Ectodermal cell (in vitro differentiated cells): ENCODE data around the gene TUT7. TPM values are rescaled to one million over a fixed set of nuclear protein-coding genes. Genes with fewer than 3 reads are reported as not detected.
"Not testable (repeated sequence)": the region's sequence is repeated elsewhere in the genome, so short reads cannot be mapped to it uniquely, and the experiment has no call there.

Experiments used
- H3K27ac ChIP-seq: 2 replicates; pipeline ENCODE4 v1.7.0; 2013; ENCODE audit warnings: mild to moderate bottlenecking, low read depth, low read length; ENCODE audit not compliant: insufficient read depth, poor library complexity, severe bottlenecking
- H3K27me3 ChIP-seq: 2 replicates; pipeline ENCODE4 v1.7.0; 2013; ENCODE audit warnings: mild to moderate bottlenecking, low read length; ENCODE audit not compliant: insufficient read depth, control insufficient read depth, poor library complexity, severe bottlenecking
- H3K36me3 ChIP-seq: one replicate; pipeline ENCODE4 v1.7.0; 2013; ENCODE audit warnings: low read length; ENCODE audit not compliant: control insufficient read depth, insufficient read depth
- H3K4me1 ChIP-seq: one replicate; pipeline ENCODE4 v1.7.0; 2013; ENCODE audit warnings: low read length; ENCODE audit not compliant: control insufficient read depth, insufficient read depth
- H3K4me3 ChIP-seq: 2 replicates; pipeline ENCODE4 v1.7.0; 2013; ENCODE audit warnings: low read depth, low read length, control low read depth; ENCODE audit not compliant: insufficient read depth
- H3K9me3 ChIP-seq: 2 replicates; pipeline ENCODE4 v1.7.0; 2013; ENCODE audit warnings: mild to moderate bottlenecking, low read length, moderate library complexity; ENCODE audit not compliant: control insufficient read depth
- WGBS, 2 experiments: methylation state at CpG; one replicate each; pipeline ENCODE4 v1.1.7; 2013; ENCODE audit warnings: missing lambda C conversion rate in 2 of 2; 5-methylcytosine and 5-hydroxymethylcytosine counted together
- polyA plus RNA-seq, 4 experiments: library from polyadenylated mRNA; stranded (reverse); fragments of 50-300 nt; gene quantifications; one replicate each; pipeline ENCODE4 v1.2.3, GENCODE V29; 2013

Gene TUT7, protein sequence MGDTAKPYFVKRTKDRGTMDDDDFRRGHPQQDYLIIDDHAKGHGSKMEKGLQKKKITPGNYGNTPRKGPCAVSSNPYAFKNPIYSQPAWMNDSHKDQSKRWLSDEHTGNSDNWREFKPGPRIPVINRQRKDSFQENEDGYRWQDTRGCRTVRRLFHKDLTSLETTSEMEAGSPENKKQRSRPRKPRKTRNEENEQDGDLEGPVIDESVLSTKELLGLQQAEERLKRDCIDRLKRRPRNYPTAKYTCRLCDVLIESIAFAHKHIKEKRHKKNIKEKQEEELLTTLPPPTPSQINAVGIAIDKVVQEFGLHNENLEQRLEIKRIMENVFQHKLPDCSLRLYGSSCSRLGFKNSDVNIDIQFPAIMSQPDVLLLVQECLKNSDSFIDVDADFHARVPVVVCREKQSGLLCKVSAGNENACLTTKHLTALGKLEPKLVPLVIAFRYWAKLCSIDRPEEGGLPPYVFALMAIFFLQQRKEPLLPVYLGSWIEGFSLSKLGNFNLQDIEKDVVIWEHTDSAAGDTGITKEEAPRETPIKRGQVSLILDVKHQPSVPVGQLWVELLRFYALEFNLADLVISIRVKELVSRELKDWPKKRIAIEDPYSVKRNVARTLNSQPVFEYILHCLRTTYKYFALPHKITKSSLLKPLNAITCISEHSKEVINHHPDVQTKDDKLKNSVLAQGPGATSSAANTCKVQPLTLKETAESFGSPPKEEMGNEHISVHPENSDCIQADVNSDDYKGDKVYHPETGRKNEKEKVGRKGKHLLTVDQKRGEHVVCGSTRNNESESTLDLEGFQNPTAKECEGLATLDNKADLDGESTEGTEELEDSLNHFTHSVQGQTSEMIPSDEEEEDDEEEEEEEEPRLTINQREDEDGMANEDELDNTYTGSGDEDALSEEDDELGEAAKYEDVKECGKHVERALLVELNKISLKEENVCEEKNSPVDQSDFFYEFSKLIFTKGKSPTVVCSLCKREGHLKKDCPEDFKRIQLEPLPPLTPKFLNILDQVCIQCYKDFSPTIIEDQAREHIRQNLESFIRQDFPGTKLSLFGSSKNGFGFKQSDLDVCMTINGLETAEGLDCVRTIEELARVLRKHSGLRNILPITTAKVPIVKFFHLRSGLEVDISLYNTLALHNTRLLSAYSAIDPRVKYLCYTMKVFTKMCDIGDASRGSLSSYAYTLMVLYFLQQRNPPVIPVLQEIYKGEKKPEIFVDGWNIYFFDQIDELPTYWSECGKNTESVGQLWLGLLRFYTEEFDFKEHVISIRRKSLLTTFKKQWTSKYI (N-terminal part only)
- polyA plus RNA-seq (2013, experiment 1 of 4): 16.8 TPM
- 15.6 TPM for polyA plus RNA-seq (2013, experiment 2 of 4)
- 15.7 TPM for polyA plus RNA-seq (2013, experiment 3 of 4)
- polyA plus RNA-seq (2013, experiment 4 of 4): 14.5 TPM

DNA sequence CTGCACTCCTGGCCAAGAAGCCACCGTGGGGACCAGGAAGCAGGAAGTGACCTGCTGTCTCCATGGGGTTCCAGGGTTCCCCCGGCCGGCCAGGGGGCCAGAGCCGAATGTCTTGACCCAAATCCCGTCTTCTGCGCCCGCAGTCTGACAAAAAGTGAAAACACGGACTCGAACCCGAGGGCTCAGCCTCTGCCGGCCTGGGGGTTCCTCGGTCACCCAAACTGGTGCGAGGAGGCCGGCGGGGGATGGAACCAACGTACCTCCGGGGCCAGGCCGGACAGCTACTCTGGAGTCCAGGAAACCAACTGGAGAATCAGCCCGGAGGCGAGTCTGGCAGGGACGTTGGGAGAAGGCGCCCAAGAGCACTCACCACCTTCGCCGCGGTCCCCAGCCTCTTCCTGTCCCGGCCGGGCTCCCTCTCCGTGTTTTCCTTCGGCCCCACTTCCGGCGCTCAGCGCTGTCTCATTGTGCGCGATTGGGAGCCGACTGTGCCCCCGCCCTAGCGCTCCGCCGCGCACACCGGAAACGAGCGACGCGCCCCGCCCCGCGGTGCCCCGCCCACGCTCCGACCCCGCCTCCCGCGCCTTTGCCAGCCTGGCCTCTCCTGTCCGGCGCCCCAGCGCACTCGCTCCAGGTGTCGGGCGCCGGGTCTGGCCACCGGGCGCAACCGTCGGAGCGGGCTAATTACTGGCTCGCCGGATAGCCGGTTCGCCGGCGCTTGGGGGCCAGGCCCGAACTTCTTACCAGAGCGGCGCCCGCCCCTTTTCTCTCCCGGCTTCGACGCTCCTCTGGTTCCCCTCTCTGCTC lies at the start of gene TUT7:
TSS of gene TUT7 (minus strand) at position 400 of the 807 bp plus-strand sequence. CDS start 1,211 bp downstream, outside the sequence.
- Histone ChIP-seq H3K36me3 (no peaks in the 10 kb centered on the region), H3K27ac (peak within 1 kb of the TSS; percentile 81)
- 0% methylated on average over 79 of the region's 79 CpGs for WGBS, 2 experiments

DNA sequence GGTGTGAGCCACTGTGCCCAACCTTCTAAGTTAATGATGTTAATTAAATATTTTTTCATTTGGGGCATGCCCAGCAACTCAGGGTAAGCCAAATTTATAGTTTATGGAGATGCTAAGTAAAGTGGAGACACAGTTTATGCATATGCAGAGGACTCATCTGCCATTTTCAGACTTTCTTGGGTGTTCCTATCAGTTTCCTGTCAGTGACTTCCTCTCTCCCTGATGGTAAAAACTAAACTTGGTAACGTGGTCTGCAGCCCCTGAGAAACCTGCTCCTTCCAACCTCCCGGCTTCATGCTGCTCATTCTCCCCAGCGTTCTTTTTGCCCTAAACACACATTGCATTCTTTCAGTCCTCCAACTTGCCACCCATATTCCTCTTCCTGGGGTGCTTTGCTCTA lies 48.4 kb upstream of the TUT7 start:
- WGBS, 2 experiments: 76 to 80% methylated on average over 3 of the region's 3 CpGs

More for the DNA sequence above, at the start of gene TUT7:
- no peaks in the 10 kb centered on the region for H3K4me1 ChIP-seq
- H3K27me3 ChIP-seq: peaks cover 13% of the 10 kb centered on the region
- no peaks in the 10 kb centered on the region for H3K9me3 ChIP-seq
- H3K4me3 ChIP-seq: peak within 1 kb of the TSS; percentile 78

DNA sequence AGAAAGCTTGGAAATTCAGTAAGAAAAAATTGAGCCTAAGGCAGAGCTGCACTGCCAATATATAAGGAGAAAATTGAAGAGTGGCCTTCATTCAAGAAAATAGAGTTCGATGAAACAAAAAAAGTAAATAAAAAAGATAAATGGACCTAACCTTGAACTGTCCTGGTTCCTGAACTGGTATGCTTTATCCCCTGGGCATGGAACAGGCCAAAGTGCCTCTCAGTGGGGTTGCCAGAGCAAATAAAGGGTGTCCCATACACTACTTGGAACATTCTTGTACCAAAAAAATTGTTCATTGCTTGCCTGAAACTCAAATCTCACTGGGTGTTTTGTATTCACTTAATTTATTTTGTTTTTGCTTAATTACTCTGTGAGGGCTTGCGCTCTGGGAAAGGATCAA lies 42.2 kb upstream of the TUT7 start:
- H3K27me3 ChIP-seq: no peaks in the 10 kb centered on the region
- H3K9me3 ChIP-seq: no peaks in the 10 kb centered on the region
- no peak overlapping the region for H3K27ac ChIP-seq
- H3K36me3 ChIP-seq: no peaks in the 10 kb centered on the region
- 88 to 98% methylated on average over 2 of the region's 2 CpGs for WGBS, 2 experiments
- H3K4me1 ChIP-seq: no peaks in the 10 kb centered on the region
- no peak overlapping the region for H3K4me3 ChIP-seq

More for the DNA sequence above, 48.4 kb upstream of the TUT7 start:
- Histone ChIP-seq H3K4me1 (no peaks in the 10 kb centered on the region), H3K36me3 (no peaks in the 10 kb centered on the region), H3K9me3 (no peaks in the 10 kb centered on the region), H3K27ac (no peak overlapping the region), H3K27me3 (peaks cover 7% of the 10 kb centered on the region), H3K4me3 (no peak overlapping the region)

DNA sequence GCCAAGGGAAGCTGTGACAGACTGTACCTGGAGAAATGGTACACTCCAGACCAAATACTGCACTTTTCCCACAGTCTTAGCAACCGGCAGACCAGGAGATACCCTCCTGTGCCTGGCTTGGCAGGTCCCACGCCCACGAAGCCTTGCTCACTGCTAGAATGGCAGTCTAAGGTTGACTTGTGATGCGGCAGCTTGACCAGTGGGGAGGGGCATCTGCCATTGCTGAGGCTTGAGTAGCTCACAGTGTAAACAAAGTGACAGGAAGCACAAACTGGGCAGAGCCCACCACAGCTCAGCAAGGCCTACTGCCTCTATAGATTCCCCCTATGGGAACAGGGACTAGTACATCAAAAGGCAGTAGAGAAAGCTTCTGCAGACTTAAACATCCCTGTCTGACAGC lies 36.0 kb upstream of the TUT7 start:
- H3K27ac ChIP-seq, H3K4me3 ChIP-seq, H3K36me3 ChIP-seq, H3K9me3 ChIP-seq, H3K4me1 ChIP-seq, H3K27me3 ChIP-seq: not testable (repeated sequence)
- WGBS, 2 experiments: 80 to 85% methylated on average over 4 of the region's 4 CpGs

DNA sequence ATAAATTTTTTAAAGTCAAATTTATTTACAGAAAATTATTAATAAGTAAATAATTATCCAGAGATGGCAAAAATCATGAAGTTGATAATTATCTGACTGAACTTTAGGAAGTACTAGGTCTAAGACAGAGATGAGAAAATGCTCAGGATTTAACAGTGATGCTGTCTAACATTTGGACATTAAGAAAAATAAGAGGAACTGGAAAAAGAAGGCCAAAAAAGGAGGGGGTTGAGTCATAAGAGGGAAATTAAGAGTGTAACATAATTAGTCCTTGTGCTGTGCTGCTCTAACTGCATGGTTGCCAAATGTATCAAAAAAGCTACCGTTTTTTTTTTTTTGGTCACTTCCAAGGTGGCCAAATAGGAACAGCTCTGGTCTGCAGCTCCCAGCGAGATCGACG lies 35.4 kb upstream of the TUT7 start:
- Histone ChIP-seq H3K27me3 (no peaks in the 10 kb centered on the region), H3K9me3 (no peaks in the 10 kb centered on the region), H3K4me1 (peaks cover 6% of the 10 kb centered on the region), H3K4me3 (no peak overlapping the region), H3K27ac (no peak overlapping the region), H3K36me3 (no peaks in the 10 kb centered on the region)
- WGBS, 2 experiments: 95 to 99% methylated on average over 4 of the region's 4 CpGs

DNA sequence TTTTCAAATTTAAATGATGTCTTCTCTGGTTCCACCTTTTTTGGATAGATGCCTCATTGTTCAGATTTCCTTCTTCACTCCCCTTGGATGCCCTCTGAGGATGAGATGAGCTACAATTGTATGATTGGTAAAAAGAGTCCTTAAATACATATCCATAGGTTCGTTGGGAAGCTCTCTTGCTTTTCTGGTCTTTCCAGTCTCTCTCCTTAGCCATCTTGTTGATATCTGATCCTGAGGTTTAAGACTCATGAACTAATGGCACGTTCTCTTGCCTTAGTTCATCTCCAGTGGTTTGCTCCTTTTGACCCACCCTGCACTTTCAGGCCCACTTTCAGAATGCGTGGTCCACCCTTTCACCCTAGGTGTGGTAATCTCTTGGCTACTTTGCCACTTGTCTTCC lies 33.2 kb upstream of the TUT7 start:
- H3K4me1 ChIP-seq: peaks cover 6% of the 10 kb centered on the region
- H3K9me3 ChIP-seq: no peaks in the 10 kb centered on the region
- no peaks in the 10 kb centered on the region for H3K36me3 ChIP-seq
- WGBS, 2 experiments: 88 to 91% methylated on average over 3 of the region's 3 CpGs
- H3K4me3 ChIP-seq: no peak overlapping the region
- H3K27me3 ChIP-seq: no peaks in the 10 kb centered on the region
- H3K27ac ChIP-seq: no peak overlapping the region

DNA sequence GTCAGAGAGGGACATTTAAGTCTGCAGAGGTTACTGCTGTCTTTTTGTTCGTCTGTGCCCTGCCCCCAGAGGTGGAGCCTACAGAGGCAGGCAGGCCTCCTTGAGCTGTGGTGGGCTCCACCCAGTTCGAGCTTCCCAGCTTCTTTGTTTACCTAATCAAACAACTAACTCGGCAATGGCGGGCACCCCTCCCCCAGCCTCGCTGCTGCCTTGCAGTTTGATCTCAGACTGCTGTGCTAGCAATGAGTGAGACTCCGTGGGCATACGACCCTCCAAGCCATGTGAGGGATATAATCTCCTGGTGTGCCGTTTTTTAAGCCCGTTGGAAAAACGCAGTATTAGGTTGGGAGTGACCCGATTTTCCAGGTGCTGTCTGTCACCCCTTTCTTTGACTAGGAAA lies 28.8 kb upstream of the TUT7 start:
- H3K4me3 ChIP-seq, H3K4me1 ChIP-seq, H3K27ac ChIP-seq, H3K36me3 ChIP-seq, H3K27me3 ChIP-seq, H3K9me3 ChIP-seq: not testable (repeated sequence)
- 90 to 96% methylated on average over 11 of the region's 11 CpGs for whole genome bisulfite sequencing, 2 experiments

DNA sequence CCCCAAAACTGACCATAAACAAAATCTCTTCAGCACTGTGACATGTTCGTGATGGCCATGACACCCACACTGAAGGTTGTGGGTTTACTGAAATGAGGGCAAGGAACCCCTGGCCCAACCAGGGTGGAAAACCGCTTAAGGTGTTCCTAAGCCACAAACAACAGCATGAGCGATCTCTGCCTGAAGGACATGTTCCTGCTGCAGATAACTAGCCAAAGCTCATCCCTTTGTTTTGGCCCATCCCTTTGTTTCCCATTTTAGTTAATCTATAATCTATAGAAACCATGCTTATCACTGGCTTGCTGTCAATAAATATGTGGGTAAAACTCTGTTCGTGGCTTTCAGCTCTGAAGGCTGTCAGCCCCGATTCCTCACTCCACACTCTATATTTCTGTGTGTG lies 21.8 kb upstream of the TUT7 start:
- Histone ChIP-seq H3K4me1 (no peaks in the 10 kb centered on the region), H3K27ac (no peak overlapping the region), H3K27me3 (no peaks in the 10 kb centered on the region), H3K9me3 (no peaks in the 10 kb centered on the region), H3K4me3 (no peak overlapping the region), H3K36me3 (no peaks in the 10 kb centered on the region)
- WGBS, 2 experiments: 94 to 95% methylated on average over 5 of the region's 5 CpGs

DNA sequence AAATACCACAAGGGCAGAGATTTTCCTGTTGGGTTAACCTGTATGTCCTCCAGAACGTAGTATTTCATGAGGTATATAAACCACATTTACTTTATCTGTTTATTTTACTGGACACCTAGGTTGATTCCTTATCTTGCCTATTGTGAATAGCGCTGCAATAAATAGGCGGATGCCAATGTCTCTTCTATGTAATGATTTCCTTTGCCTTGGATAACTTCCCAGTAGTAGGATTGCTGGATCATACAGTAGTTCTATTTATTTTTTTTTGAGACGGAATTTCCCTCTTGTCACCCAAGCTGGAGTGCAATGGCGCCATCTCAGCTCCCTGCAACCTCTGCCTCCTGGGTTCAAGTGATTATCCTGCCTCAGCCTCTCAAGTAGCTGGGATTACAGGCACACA lies 15.6 kb upstream of the TUT7 start:
- 90 to 93% methylated on average over 5 of the region's 5 CpGs for WGBS, 2 experiments
- no peaks in the 10 kb centered on the region for H3K36me3 ChIP-seq
- no peak overlapping the region for H3K4me3 ChIP-seq

More for the DNA sequence above, 15.6 kb upstream of the TUT7 start:
- Histone ChIP-seq H3K4me1 (no peaks in the 10 kb centered on the region), H3K9me3 (no peaks in the 10 kb centered on the region), H3K27me3 (no peaks in the 10 kb centered on the region), H3K27ac (no peak overlapping the region)
